Motor neuron (in vitro differentiated cells): Measurements from ENCODE around the gene VASP. TPM values are rescaled to one million over a fixed set of nuclear protein-coding genes. Genes with fewer than 3 reads are reported as not detected.
A peak's percentile ranks its signal among the peaks of the same experiment; 100 is the strongest.

Experiments used
- ATAC-seq, 8 experiments: fragments of 200-7000 bp; cut with Tn5 transposase; replicated peaks in 6 of 8; 2 replicates each; pipeline ENCODE4 v1.8.0; 2021; ENCODE audit warnings: mild to moderate bottlenecking in 8 of 8, moderate library complexity in 8 of 8
- H3K27ac ChIP-seq, 2 donors: fragments of 250-450 bp; sonication (Bioruptor Pico); 2 replicates each; pipeline ENCODE4 v1.9.0; 2021; ENCODE audit warnings: antibody characterized with exemption in 2 of 2, mild to moderate bottlenecking in 2 of 2, moderate library complexity in 1 of 2
- H3K4me1 ChIP-seq, 2 donors: fragments of 250-450 bp; sonication (Bioruptor Pico); replicated peaks in 1 of 2; 2 replicates each; pipeline ENCODE4 v1.6.1; 2021; ENCODE audit warnings: antibody characterized with exemption in 2 of 2, mild to moderate bottlenecking in 2 of 2, moderate library complexity in 1 of 2
- H3K4me3 ChIP-seq, 5 donors: fragments of 250-450 bp; sonication (Bioruptor Pico); 2 replicates each; pipeline ENCODE4 v1.9.0; 2021; ENCODE audit warnings: antibody characterized with exemption in 5 of 5, mild to moderate bottlenecking in 5 of 5, moderate library complexity in 4 of 5
- WGBS, 10 experiments: fragments of 450-650 bp; shearing (Covaris generic); methylation state at CpG; one replicate each; pipeline ENCODE4 v1.0.0; 2022; 5-methylcytosine and 5-hydroxymethylcytosine counted together
- in situ Hi-C, 9 experiments: fragments of 400-800 bp; cut with MboI; loops; one replicate each; pipeline ENCODE4 v1.15.0; 2021; ENCODE audit warnings: low sequenced_read_pairs in 9 of 9, low pct_unique_long_range_greater_than_20kb in 2 of 9; ENCODE audit not compliant: unreplicated experiment in 9 of 9
- total RNA-seq, 8 experiments: library from RNA; unstranded; fragments of 300-600 nt; gene quantifications; 2 replicates each; pipeline versions ENCODE4 v1.2.3 to v1.2.4, GENCODE V29; 2022

The VASP gene
- total RNA-seq, 8 experiments from 2014 or later: 11.6 to 52.1 (median 23.7) TPM

DNA sequence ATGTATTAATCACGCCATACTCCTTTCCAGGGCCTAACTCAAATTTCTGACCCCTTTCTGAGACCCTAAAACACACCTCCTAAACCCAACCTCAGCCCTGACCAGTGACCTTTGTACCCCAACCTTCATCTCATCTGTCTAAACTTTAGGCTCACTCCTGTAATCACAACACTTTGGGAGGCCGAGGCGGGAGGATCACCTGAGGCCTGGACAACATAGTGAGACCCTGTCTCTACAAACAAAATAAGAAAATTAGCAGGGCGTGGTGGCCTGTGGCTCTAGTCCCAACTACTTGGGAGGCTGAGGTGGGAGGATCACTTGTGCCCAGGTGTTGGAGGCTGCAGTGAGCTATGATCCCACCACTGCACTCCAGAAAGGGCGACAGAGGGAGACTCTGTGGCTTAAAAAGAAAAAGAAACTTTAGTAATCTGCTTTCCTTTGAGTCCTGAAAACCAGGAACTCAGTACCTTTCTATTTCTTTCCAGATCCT lies 15.1 kb upstream of the VASP start:
- peak overlapping the region in 1 of 5 donors; percentile 24 for H3K4me3 ChIP-seq
- ATAC-seq: no peak

GRCh38 chr19:45492627-45493470 lies 14.4 kb upstream of the VASP start:
- peak overlapping the region in 4 of 5 donors; percentile 8 to 24 (median 18) for H3K4me3 ChIP-seq
- H3K4me1 ChIP-seq: peaks cover 0 to 13% of the 10 kb centered on the region in 2 donors
- WGBS, 10 experiments: 0 to 20% (median 9%) methylated on average over 1 to 13 of the region's 32 CpGs; no CpG with 5 or more reads in 4 of the 10 experiments
- H3K27ac ChIP-seq: no peak overlapping the region
- in situ Hi-C loops: no loop called here
- ATAC-seq: peak in 3 of 8 experiments; percentile 46 to 58 (median 53)

More for the DNA sequence above, 15.1 kb upstream of the VASP start:
- in situ Hi-C loops: no loop called here
- H3K4me1 ChIP-seq: peaks cover 0 to 13% of the 10 kb centered on the region in 2 donors
- WGBS, 10 experiments: 65 to 100% (median 85%) methylated on average over 1 to 5 of the region's 5 CpGs; no CpG with 5 or more reads in 4 of the 10 experiments
- no peak overlapping the region for H3K27ac ChIP-seq

- in situ Hi-C loops: no loop called here
- Histone ChIP-seq H3K4me3 (no peak overlapping the region), H3K4me1 (peaks cover 0 to 19% of the 10 kb centered on the region in 2 donors), H3K27ac (no peak overlapping the region)
- 80 to 100% (median 93%) methylated on average over 1 to 6 of the region's 39 CpGs; no CpG with 5 or more reads in 5 of the 10 experiments for WGBS, 10 experiments
- ATAC-seq: no peak
Observed at GRCh38 chr19:45494261-45494916, 12.9 kb upstream of the VASP start.

DNA sequence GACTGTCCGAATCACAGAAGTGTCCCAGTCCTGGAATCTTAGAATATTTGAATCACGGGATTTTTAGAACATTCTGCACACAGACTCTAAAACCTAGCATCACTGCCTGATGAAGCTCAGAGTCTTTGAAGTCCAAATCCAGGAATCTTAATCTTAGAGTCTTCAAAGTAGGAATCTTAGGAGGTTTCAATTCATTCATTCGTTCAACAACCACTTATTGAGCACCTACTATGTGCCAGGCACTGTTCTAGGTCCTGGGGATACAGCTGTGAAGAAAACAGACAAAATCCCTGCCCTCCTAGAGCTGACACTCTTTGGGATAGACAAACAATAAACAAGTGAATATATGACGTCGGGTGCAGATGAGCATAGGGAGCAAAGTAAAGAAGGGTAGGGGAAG lies 12.1 kb upstream of the VASP start:
- Histone ChIP-seq H3K27ac (no peak overlapping the region), H3K4me3 (no peak overlapping the region), H3K4me1 (peaks cover 0 to 20% of the 10 kb centered on the region in 2 donors)
- in situ Hi-C loops: no loop called here
- ATAC-seq: no peak
- WGBS, 10 experiments: 0 to 90% (median 77%) methylated on average over 1 to 5 of the region's 5 CpGs

GRCh38 chr19:45496349-45496953 lies 10.8 kb upstream of the VASP start:
- 0% methylated on average over 1 to 6 of the region's 54 CpGs; no CpG with 5 or more reads in 7 of the 10 experiments for WGBS, 10 experiments
- in situ Hi-C loops: no loop called here
- Histone ChIP-seq H3K4me1 (peaks cover 0 to 20% of the 10 kb centered on the region in 2 donors), H3K27ac (peak overlapping the region; percentile 77 to 82), H3K4me3 (peak overlapping the region; percentile 52 to 82 (median 63))
- ATAC-seq: peak; percentile 2 to 62 (median 54)

DNA sequence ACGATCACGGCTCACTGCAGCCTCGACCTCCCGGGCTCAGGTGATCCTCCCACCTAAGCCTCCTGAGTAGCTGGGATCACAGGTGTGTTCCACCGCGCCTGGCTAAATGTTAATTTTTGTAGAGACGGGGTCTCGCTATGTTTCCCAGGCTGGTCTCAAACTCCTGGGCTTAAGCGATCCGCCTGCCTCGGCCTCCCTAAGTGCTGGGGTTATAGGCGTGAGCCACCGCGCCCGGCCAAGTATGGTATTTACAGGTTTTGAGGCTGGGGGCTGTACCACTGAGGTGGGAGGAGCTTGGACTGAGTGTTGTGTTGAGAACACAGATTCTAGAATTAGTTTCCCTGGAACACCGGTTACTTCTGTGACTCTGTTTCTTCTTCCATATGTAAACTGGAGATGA lies 9.5 kb upstream of the VASP start:
- no peak overlapping the region for H3K4me3 ChIP-seq
- WGBS, 10 experiments: 0 to 50% (median 26%) methylated on average over 1 to 13 of the region's 16 CpGs; no CpG with 5 or more reads in 4 of the 10 experiments
- no peak for ATAC-seq
- H3K27ac ChIP-seq: no peak overlapping the region
- in situ Hi-C loops: no loop called here
- H3K4me1 ChIP-seq: peaks cover 0 to 16% of the 10 kb centered on the region in 2 donors

DNA sequence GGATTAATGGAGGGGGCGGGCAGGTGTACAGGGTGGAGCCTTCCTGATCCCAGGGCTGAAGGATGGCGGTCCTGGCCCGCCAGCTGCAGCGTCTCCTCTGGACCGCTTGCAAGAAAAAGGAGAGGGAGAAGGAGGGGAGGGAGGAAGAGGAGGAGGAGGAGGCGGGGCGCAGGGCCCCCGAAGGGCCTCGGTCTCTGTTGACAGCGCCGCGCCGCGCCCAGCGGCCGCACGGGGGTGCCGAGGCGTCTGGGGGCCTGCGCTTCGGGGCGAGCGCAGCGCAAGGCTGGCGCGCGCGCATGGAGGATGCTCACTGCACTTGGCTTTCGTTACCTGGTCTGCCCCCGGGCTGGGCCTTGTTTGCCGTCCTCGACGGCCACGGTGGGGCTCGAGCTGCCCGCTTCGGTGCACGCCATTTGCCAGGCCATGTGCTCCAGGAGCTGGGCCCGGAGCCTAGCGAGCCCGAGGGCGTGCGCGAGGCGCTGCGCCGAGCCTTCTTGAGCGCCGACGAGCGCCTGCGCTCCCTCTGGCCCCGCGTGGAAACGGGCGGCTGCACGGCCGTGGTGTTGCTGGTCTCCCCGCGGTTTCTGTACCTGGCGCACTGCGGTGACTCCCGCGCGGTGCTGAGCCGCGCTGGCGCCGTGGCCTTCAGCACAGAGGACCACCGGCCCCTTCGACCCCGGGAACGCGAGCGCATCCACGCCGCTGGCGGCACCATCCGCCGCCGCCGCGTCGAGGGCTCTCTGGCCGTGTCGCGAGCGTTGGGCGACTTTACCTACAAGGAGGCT lies 8.7 kb upstream of the VASP start, which contains the start of gene PPM1N:
PPM1N (plus strand) TSS at position 33 of the 785 bp plus-strand sequence; CDS start at position 63, 30 bp downstream.
- ATAC-seq: peak in 6 of 8 experiments; percentile 1 to 6 (median 2)
- Histone ChIP-seq H3K27ac (no peak within 1 kb of the TSS), H3K4me1 (peaks cover 0 to 8% of the 10 kb centered on the region in 2 donors), H3K4me3 (peak within 1 kb of the TSS; percentile 52 to 82 (median 63))
- in situ Hi-C loops: no loop called here
- WGBS, 10 experiments: 0 to 17% (median 8%) methylated on average over 1 to 12 of the region's 89 CpGs; no CpG with 5 or more reads in 6 of the 10 experiments

DNA sequence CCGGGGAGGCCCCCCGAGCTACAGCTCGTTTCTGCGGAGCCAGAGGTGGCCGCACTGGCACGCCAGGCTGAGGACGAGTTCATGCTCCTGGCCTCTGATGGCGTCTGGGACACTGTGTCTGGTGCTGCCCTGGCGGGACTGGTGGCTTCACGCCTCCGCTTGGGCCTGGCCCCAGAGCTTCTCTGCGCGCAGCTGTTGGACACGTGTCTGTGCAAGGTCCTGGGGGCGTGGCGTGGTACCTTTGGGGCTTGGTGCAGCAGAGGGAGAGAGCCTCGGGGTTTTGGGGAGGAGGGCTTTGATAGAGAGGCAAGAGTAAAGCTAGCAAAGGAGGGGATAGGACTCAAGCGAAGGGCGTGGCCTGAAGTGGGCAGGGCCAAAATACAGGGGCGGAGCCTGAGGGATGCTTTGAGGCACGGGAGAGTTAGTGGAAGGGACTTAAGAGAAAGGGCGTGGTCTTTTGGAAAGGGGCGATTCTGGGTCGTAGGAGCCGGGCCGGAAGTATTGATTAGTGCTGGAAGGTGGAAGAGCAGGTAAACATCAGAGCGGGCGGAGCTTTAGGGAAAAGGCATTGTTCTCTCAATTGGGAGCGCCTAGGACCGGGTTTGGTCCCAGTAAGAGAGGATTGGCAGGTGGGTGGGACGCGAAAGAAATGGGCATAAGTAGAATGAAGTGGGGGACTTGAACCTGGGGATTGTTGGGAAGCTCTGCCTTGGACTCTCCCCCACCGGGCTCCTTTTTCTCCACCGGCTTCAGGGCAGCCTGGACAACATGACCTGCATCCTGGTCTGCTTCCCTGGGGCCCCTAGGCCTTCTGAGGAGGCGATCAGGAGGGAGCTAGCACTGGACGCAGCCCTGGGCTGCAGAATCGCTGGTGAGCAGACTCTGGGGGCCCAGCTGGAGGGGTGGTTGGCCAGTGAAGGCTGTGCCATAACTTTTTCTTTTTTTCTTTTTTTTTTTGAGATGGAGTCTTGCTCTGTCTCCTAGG lies 7.8 kb upstream of the VASP start:
- WGBS, 10 experiments: 0 to 30% (median 13%) methylated on average over 2 to 22 of the region's 37 CpGs; no CpG with 5 or more reads in 2 of the 10 experiments
- Histone ChIP-seq H3K4me1 (peaks cover 0 to 7% of the 10 kb centered on the region in 2 donors), H3K4me3 (peak overlapping the region; percentile 7 to 22 (median 18)), H3K27ac (no peak overlapping the region)
- ATAC-seq: peak; percentile 5 to 35 (median 17)
- in situ Hi-C loops: loop anchor here in 1 of 9 experiments (25.0 kb wide), 1 partner anchor 188 kb away; the partner anchor contains the start of genes QPCTL and SNRPD2

DNA sequence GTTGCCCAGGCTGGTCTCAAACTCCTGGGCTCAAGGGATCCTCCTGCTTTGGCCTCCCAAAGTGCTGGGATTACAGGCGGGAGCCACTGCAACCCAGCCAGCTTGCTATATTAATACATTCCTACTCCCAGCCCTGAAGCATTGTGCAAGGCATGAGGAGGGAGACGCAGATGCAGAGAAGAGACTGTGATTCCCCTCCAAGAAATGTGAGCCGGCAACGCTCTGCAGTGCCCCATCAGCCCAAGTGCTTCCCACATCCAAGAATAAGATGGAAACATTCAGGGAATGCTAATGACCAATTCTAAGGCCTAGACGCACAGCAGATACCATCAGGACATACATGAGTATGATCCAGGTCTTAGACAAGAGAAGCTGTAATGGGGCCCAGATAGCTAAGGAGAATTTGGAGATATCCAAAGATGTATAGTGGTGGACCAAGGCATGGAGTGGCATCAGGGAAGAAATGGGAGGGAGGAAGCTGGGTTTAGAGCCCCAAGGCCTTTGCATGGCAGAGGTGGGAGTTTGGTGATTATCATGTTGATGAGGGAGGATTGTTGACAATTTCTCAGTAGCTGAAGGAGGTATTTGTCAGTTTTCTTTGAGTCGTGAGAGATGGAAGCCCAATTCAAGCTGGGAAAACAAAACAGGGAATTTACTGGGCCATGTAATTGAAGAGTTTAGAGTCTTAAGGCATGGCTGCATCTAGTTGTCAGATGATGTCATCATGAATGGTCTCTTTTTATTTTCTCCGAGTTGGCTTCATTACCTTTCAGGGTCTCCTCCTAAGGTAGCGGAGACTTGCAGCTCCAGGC lies 6.2 kb upstream of the VASP start:
- Histone ChIP-seq H3K4me3 (no peak overlapping the region), H3K4me1 (peaks cover 0 to 7% of the 10 kb centered on the region in 2 donors), H3K27ac (no peak overlapping the region)
- no peak for ATAC-seq
- 20 to 80% (median 65%) methylated on average over 1 to 6 of the region's 8 CpGs for WGBS, 10 experiments
- in situ Hi-C loops: loop anchor here in 1 of 9 experiments (25.0 kb wide), 1 partner anchor 186 kb away; the partner anchor contains the start of genes QPCTL and SNRPD2

DNA sequence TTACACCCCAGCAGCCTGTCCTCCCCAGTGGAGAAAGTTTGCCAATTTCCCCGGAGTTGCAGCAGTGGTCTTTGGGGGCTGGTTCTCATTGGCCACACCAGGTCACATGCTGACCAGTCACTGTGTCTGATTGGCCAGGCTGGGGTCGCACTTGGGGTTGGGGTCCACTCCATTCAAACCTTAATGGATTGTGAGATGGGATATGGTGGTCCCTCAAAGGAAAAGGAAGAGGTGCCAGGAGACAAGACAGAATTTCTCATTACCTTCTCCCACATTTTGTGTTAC lies 5.6 kb upstream of the VASP start:
- WGBS, 10 experiments: 17 to 42% methylated on average over 1 to 2 of the region's 2 CpGs; no CpG with 5 or more reads in 8 of the 10 experiments
- Histone ChIP-seq H3K4me1 (peaks cover 0 to 7% of the 10 kb centered on the region in 2 donors), H3K27ac (no peak overlapping the region), H3K4me3 (no peak overlapping the region)
- in situ Hi-C loops: loop anchor here in 1 of 9 experiments (25.0 kb wide), 1 partner anchor 186 kb away; the partner anchor contains the start of genes QPCTL and SNRPD2
- no peak for ATAC-seq
